Activated B cell treated with CpG ODN at 0.5 μM for 24 hours (primary cell): Measurements from ENCODE around the gene LSM6. TPM values are rescaled to one million over a fixed set of nuclear protein-coding genes. Genes with fewer than 3 reads are reported as not detected.
A peak's percentile ranks its signal among the peaks of the same experiment; 100 is the strongest.

Experiments
- ATAC-seq: fragments of 200-7000 bp; cut with Tn5 transposase; one replicate; pipeline ENCODE4 v1.10.0; 2021; ENCODE audit warnings: low read depth, mild to moderate bottlenecking, moderate library complexity
- CTCF ChIA-PET: fragments of 350-600 bp; sonication (Branson Sonifier 250); formaldehyde crosslinking; loops from one replicate; lab custom pipeline; 2021; ENCODE audit warnings: antibody characterized with exemption; lab: Charles Lee
- POLR2A ChIA-PET: fragments of 350-600 bp; sonication (Branson Sonifier 250); formaldehyde crosslinking; loops from one replicate; lab custom pipeline; 2021; ENCODE audit warnings: antibody characterized with exemption; lab: Charles Lee
- DNase-seq: peaks from one replicate; pipeline ENCODE4 v3.0.0; 2022
- H3K27ac Mint-ChIP-seq: one replicate; pipeline ENCODE4 v1.8.0; 2020; ENCODE audit warnings: mixed read lengths
- H3K27me3 Mint-ChIP-seq: one replicate; pipeline ENCODE4 v1.8.0; 2021; ENCODE audit warnings: mixed read lengths
- H3K36me3 Mint-ChIP-seq: one replicate; pipeline ENCODE4 v1.8.0; 2021; ENCODE audit warnings: low read depth, mixed read lengths
- H3K4me1 Mint-ChIP-seq: one replicate; pipeline ENCODE4 v1.8.0; 2021; ENCODE audit warnings: mixed read lengths
- H3K4me3 Mint-ChIP-seq: one replicate; pipeline ENCODE4 v1.8.0; 2020; ENCODE audit warnings: mild to moderate bottlenecking, mixed read lengths
- H3K9me3 Mint-ChIP-seq: one replicate; pipeline ENCODE4 v1.8.0; 2020; ENCODE audit warnings: mixed read lengths
- CTCF ChIP-seq: fragments of 200-600 bp; IDR thresholded peaks from one replicate; pipeline ENCODE4 v1.8.0; 2022; ENCODE audit warnings: antibody characterized with exemption, mild to moderate bottlenecking
- intact Hi-C: fragments of 100-400 bp; cut with micrococcal nuclease; formaldehyde crosslinking; loops from one replicate; pipeline ENCODE4 v1.15.1; 2024
- total RNA-seq: library from RNA; stranded (reverse); gene quantifications from 2 replicates; pipeline ENCODE4 v1.2.3, GENCODE V29; 2022

Gene LSM6
- total RNA-seq = 57.4 and 59.7 TPM in 2 replicates

GRCh38 chr4:146175541-146176453 is at the start of gene LSM6:
TSS of gene LSM6 (plus strand) at chr4:146175718. CDS start at chr4:146182922, 7,204 bp downstream.
- no peaks in the 10 kb centered on the region for H3K27me3 Mint-ChIP-seq
- H3K4me3 Mint-ChIP-seq = peak within 1 kb of the TSS; percentile 87
- POLR2A ChIA-PET = interaction anchor here (1.5 kb wide), 1 partner anchor 115 kb away, joined by 8 read pairs; no protein-coding TSS in a partner anchor
- H3K9me3 Mint-ChIP-seq = no peaks in the 10 kb centered on the region
- intact Hi-C loops = loop anchor here (1.0 to 10.0 kb wide), 10 partner anchors 63 to 1439 kb away; partner anchors contain the start of genes MMAA, SLC10A7, TMEM184C and ZNF827
- H3K4me1 Mint-ChIP-seq = peaks cover 44% of the 10 kb centered on the region
- ATAC-seq = peak; percentile 93
- peaks cover 13% of the 10 kb centered on the region for H3K36me3 Mint-ChIP-seq
- peak within 1 kb of the TSS; percentile 90 for H3K27ac Mint-ChIP-seq
- peak; percentile 75 for DNase-seq
- CTCF ChIA-PET = no interaction called here
- TF ChIP-seq CTCF = no peak

GRCh38 chr4:146132445-146132844 is 43.1 kb upstream of the LSM6 start:
- no peak for DNase-seq
- no peak for TF ChIP-seq CTCF
- Mint-ChIP-seq H3K36me3 (no peaks in the 10 kb centered on the region), H3K4me1 (peaks cover 6% of the 10 kb centered on the region), H3K27me3 (no peaks in the 10 kb centered on the region), H3K27ac (peak overlapping the region; percentile 3), H3K4me3 (no peak overlapping the region), H3K9me3 (no peaks in the 10 kb centered on the region)
- ATAC-seq = peak; percentile 99
- ChIA-PET POLR2A (no interaction called here), CTCF (no interaction called here)
- intact Hi-C loops = no loop called here

- intact Hi-C loops = no loop called here
- CTCF ChIA-PET = no interaction called here
Measured at GRCh38 chr4:146134761-146135445, 40.6 kb upstream of the LSM6 start.

GRCh38 chr4:146135941-146136340 is 39.6 kb upstream of the LSM6 start:
- ATAC-seq (no peak), DNase-seq (no peak)
- CTCF ChIA-PET = no interaction called here
- Mint-ChIP-seq H3K9me3 (no peaks in the 10 kb centered on the region), H3K27me3 (no peaks in the 10 kb centered on the region), H3K36me3 (no peaks in the 10 kb centered on the region), H3K4me1 (peaks cover 6% of the 10 kb centered on the region), H3K27ac (no peak overlapping the region), H3K4me3 (no peak overlapping the region)
- TF ChIP-seq CTCF = no peak
- POLR2A ChIA-PET = interaction anchor here (0.6 kb wide), 1 partner anchor 86 kb away, joined by 12 read pairs; no protein-coding TSS in a partner anchor
- intact Hi-C loops = no loop called here

More at GRCh38 chr4:146134761-146135445, 40.6 kb upstream of the LSM6 start:
- no peak for TF ChIP-seq CTCF
- Mint-ChIP-seq H3K36me3 (no peaks in the 10 kb centered on the region), H3K4me1 (peaks cover 6% of the 10 kb centered on the region), H3K27ac (no peak overlapping the region), H3K27me3 (no peaks in the 10 kb centered on the region), H3K4me3 (no peak overlapping the region), H3K9me3 (no peaks in the 10 kb centered on the region)
- DNase-seq (no peak), ATAC-seq (no peak)
- POLR2A ChIA-PET = no interaction called here

- CTCF ChIA-PET = no interaction called here
- no peak overlapping the region for H3K27ac Mint-ChIP-seq
- H3K9me3 Mint-ChIP-seq = no peaks in the 10 kb centered on the region
- intact Hi-C loops = no loop called here
- no peak overlapping the region for H3K4me3 Mint-ChIP-seq
- no peak for TF ChIP-seq CTCF
- no peaks in the 10 kb centered on the region for H3K36me3 Mint-ChIP-seq
- POLR2A ChIA-PET = no interaction called here
- no peak for ATAC-seq
- H3K27me3 Mint-ChIP-seq = no peaks in the 10 kb centered on the region
- DNase-seq = no peak
- no peaks in the 10 kb centered on the region for H3K4me1 Mint-ChIP-seq
Measured at GRCh38 chr4:146142768-146143167, 32.8 kb upstream of the LSM6 start.
